HEK293 (cell line): Measurements from ENCODE around the gene PRRC2B.
A peak's percentile ranks its signal among the peaks of the same experiment; 100 is the strongest.

ENCODE experiments used
- CTCF ChIA-PET: fragments of 350-600 bp; formaldehyde crosslinking; extraction: SDS; loops from one replicate; lab custom pipeline; 2021; ENCODE audit warnings: antibody characterized with exemption; lab: Yijun Ruan, JAX
- POLR2A ChIA-PET: fragments of 300-600 bp; formaldehyde crosslinking; extraction: SDS; loops from one replicate; lab custom pipeline; 2020; ENCODE audit warnings: antibody characterized with exemption, inconsistent platforms; lab: Yijun Ruan, JAX
- H3K27ac ChIP-seq: fragments of 200-500 bp; sonication (Bioruptor generic); 2 replicates; pipeline ENCODE4 v1.5.1; 2014; ENCODE audit warnings: low read depth, low read length, control low read depth, inconsistent platforms; ENCODE audit errors: extremely low read depth
- H3K36me3 ChIP-seq, 2 experiments: fragments of 200-500 bp in 1 of 2; sonication (Bioruptor generic) in 1 of 2; 1 replicate in 1 of 2; 2 replicates in 1 of 2; pipeline ENCODE4 v1.5.1; 2014 to 2017; ENCODE audit warnings: inconsistent platforms in 2 of 2, low read length in 2 of 2; ENCODE audit not compliant: control insufficient read depth in 2 of 2, insufficient read depth in 1 of 2
- H3K4me1 ChIP-seq: fragments of 200-500 bp; sonication (Bioruptor generic); 2 replicates; pipeline ENCODE4 v1.5.1; 2014; ENCODE audit warnings: mild to moderate bottlenecking, low read length, inconsistent platforms; ENCODE audit not compliant: control insufficient read depth, insufficient read depth
- H3K4me3 ChIP-seq: 2 replicates; pipeline ENCODE4 v1.5.1; 2011; ENCODE audit warnings: low read depth, mild to moderate bottlenecking, control low read depth, low read length, moderate library complexity
- H3K9me3 ChIP-seq: fragments of 200-500 bp; sonication (Bioruptor generic); 2 replicates; pipeline ENCODE4 v1.5.1; 2014; ENCODE audit warnings: low read depth, low read length, inconsistent platforms; ENCODE audit not compliant: control insufficient read depth, insufficient read depth
- GLIS2 ChIP-seq: fragments of 450-650 bp; formaldehyde crosslinking; IDR thresholded peaks from 2 replicates; pipeline ENCODE4 v1.5.1; 2016; ENCODE audit warnings: missing biosample characterization, missing genetic modification characterization
- HIC1 ChIP-seq: fragments of 450-650 bp; formaldehyde crosslinking; IDR thresholded peaks from 2 replicates; pipeline ENCODE4 v1.5.1; 2016; ENCODE audit warnings: missing biosample characterization, missing genetic modification characterization
- KLF8 ChIP-seq: fragments of 450-650 bp; formaldehyde crosslinking; IDR thresholded peaks from 2 replicates; pipeline ENCODE4 v1.5.1; 2016; ENCODE audit warnings: missing biosample characterization, missing genetic modification characterization
- SALL2 ChIP-seq: fragments of 450-650 bp; formaldehyde crosslinking; IDR thresholded peaks from 2 replicates; pipeline ENCODE4 v1.5.0; 2017; ENCODE audit warnings: missing biosample characterization, mild to moderate bottlenecking, missing genetic modification characterization, borderline replicate concordance
- ZBTB26 ChIP-seq: fragments of 450-650 bp; formaldehyde crosslinking; optimal IDR thresholded peaks from 2 replicates; pipeline ENCODE3; 2016; ENCODE audit warnings: missing biosample characterization, mild to moderate bottlenecking, missing genetic modification characterization
- ZBTB48 ChIP-seq: fragments of 450-650 bp; formaldehyde crosslinking; IDR thresholded peaks from 2 replicates; pipeline ENCODE4 v1.5.1; 2016; ENCODE audit warnings: missing biosample characterization, missing genetic modification characterization
- ZNF248 ChIP-seq: fragments of 450-650 bp; formaldehyde crosslinking; IDR thresholded peaks from 2 replicates; pipeline ENCODE4 v1.5.1; 2017; ENCODE audit warnings: missing biosample characterization, missing genetic modification characterization
- ZNF521 ChIP-seq: fragments of 450-650 bp; formaldehyde crosslinking; IDR thresholded peaks from 2 replicates; pipeline ENCODE4 v1.5.1; 2017; ENCODE audit warnings: missing biosample characterization, mild to moderate bottlenecking, missing genetic modification characterization
- ZNF558 ChIP-seq: fragments of 450-650 bp; formaldehyde crosslinking; IDR thresholded peaks from 2 replicates; pipeline ENCODE4 v1.5.1; 2016; ENCODE audit warnings: missing biosample characterization, missing genetic modification characterization
- ZNF585B ChIP-seq: fragments of 450-650 bp; formaldehyde crosslinking; IDR thresholded peaks from 2 replicates; pipeline ENCODE4 v1.5.1; 2016; ENCODE audit warnings: missing biosample characterization, missing genetic modification characterization
- ZNF600 ChIP-seq: fragments of 450-650 bp; formaldehyde crosslinking; IDR thresholded peaks from 2 replicates; pipeline ENCODE4 v1.5.1; 2016; ENCODE audit warnings: missing biosample characterization, missing genetic modification characterization
- ZNF837 ChIP-seq: fragments of 450-650 bp; formaldehyde crosslinking; IDR thresholded peaks from 2 replicates; pipeline ENCODE4 v1.5.1; 2016; ENCODE audit warnings: missing biosample characterization, missing genetic modification characterization
- ZSCAN4 ChIP-seq: fragments of 450-650 bp; formaldehyde crosslinking; IDR thresholded peaks from 2 replicates; pipeline ENCODE4 v1.5.1; 2017; ENCODE audit warnings: missing biosample characterization, missing genetic modification characterization
- TF ChIP-seq, protein P1 (sequence below): fragments of 450-650 bp; formaldehyde crosslinking; IDR thresholded peaks from 2 replicates; pipeline ENCODE4 v1.5.1; 2016; ENCODE audit warnings: missing biosample characterization, missing genetic modification characterization, borderline replicate concordance
- TF ChIP-seq, protein P2 (sequence below): fragments of 450-650 bp; formaldehyde crosslinking; IDR thresholded peaks from 2 replicates; pipeline ENCODE4 v1.5.1; 2016; ENCODE audit warnings: missing biosample characterization, missing genetic modification characterization
- TF ChIP-seq, protein P3 (sequence below): fragments of 450-650 bp; formaldehyde crosslinking; IDR thresholded peaks from 2 replicates; pipeline ENCODE4 v1.5.1; 2016; ENCODE audit warnings: missing biosample characterization, missing genetic modification characterization
- TF ChIP-seq, protein P4 (sequence below): fragments of 450-650 bp; IDR thresholded peaks from 2 replicates; pipeline ENCODE4 v1.5.1; 2018; ENCODE audit warnings: missing biosample characterization, mild to moderate bottlenecking, missing genetic modification characterization

The PRRC2B gene

GRCh38 chr9:131499254-131499767 is 105.4 kb downstream of the PRRC2B start:
- no peaks in the 10 kb centered on the region for H3K9me3 ChIP-seq
- H3K4me1 ChIP-seq = peaks cover 4% of the 10 kb centered on the region; the same call in 1 of the 2 replicates
- CTCF ChIA-PET = interaction anchor here (1.0 to 1.9 kb wide), 4 partner anchors 8 to 163 kb away, joined by 3 to 10 read pairs (median 4); no protein-coding TSS in a partner anchor
- peak overlapping the region; percentile 1; the same call in 1 of the 2 replicates for H3K27ac ChIP-seq
- TF ChIP-seq ZNF521 (no peak), GLIS2 (tag by site-specific recombination) (peak; percentile 23; the same call in 1 of the 2 replicates), ZNF600 (tag by site-specific recombination) (peak; percentile 89; the same call in 1 of the 2 replicates)
- TF ChIP-seq, protein P1, sequence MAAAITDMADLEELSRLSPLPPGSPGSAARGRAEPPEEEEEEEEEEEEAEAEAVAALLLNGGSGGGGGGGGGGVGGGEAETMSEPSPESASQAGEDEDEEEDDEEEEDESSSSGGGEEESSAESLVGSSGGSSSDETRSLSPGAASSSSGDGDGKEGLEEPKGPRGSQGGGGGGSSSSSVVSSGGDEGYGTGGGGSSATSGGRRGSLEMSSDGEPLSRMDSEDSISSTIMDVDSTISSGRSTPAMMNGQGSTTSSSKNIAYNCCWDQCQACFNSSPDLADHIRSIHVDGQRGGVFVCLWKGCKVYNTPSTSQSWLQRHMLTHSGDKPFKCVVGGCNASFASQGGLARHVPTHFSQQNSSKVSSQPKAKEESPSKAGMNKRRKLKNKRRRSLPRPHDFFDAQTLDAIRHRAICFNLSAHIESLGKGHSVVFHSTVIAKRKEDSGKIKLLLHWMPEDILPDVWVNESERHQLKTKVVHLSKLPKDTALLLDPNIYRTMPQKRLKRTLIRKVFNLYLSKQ (tag by site-specific recombination) = no peak
- TF ChIP-seq, all 188 proteins: peak for 2
- Histone ChIP-seq H3K36me3 (peaks cover 3 to 69% of the 10 kb centered on the region in 2 experiments; a peak in 2 of 3 replicates), H3K4me3 (no peak overlapping the region)
- POLR2A ChIA-PET = no interaction called here

DNA sequence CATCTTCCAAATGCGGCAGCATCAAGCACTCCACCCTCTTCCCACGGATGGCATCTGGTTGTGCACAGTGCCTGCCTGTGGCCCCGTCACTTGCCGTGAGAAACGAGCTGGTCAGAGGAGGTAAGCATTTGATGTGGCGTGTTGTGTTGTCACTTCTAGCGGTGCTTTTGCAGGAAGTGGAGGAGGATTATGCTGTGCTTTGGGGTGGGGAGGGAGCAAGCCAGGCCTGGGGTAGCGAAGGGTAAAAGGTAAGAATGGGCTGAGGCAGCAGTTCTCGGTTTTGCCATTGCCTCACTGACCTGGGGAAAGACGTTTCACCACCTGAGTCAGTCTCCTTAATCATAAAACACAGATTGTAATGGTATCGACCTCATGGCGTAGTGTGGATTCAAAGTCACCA is 106.5 kb downstream of the PRRC2B start:
- Histone ChIP-seq H3K36me3 (peaks cover 0 to 58% of the 10 kb centered on the region in 2 experiments), H3K4me1 (peaks cover 6% of the 10 kb centered on the region; the same call in 1 of the 2 replicates), H3K4me3 (no peak overlapping the region), H3K27ac (no peak overlapping the region), H3K9me3 (no peaks in the 10 kb centered on the region)
- TF ChIP-seq ZNF248 (tag by site-specific recombination) (no peak), ZBTB48 (tag by site-specific recombination) (no peak), ZBTB26 (tag by site-specific recombination) (no peak), ZNF600 (tag by site-specific recombination) (peak; percentile 89), ZSCAN4 (tag by site-specific recombination) (no peak)
- ChIA-PET POLR2A (no interaction called here), CTCF (interaction anchor here (0.8 to 1.9 kb wide), 3 partner anchors 16 to 151 kb away, joined by 3 to 10 read pairs (median 4); no protein-coding TSS in a partner anchor)

DNA sequence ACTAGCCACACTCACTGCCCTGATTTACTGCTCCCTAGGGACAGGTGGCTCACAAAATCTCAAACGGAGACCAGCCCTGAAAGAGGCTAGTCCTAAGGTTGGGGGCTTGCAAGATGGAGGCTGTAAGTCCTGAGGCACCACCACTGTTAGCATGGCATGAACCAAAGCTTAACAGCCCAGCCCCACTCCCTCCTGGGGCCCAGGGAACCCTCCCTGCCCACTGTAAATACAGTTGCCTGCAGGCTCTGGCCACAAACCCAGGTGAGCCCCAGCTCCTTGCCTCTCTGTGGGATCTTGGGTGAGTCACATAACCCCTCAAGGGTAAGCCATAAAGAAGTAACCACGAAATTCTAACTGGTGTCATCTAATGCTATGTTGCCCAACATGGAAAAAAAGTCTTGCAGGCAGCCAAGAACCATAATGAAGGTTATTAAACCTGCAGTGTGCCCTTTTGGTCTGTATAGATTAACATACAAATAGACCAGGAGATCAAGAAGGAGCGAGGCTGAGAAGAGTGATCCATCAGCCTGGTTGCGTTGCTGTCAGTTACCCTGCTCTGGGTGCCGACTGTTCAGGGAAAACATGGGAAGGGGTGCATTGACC is 107.2 kb downstream of the PRRC2B start:
- peak overlapping the region; percentile 43; the same call in 1 of the 2 replicates for H3K27ac ChIP-seq
- H3K4me1 ChIP-seq = peaks cover 6% of the 10 kb centered on the region; the same call in 1 of the 2 replicates
- no peaks in the 10 kb centered on the region for H3K9me3 ChIP-seq
- H3K36me3 ChIP-seq = peaks cover 0 to 55% of the 10 kb centered on the region in 2 experiments
- ChIA-PET POLR2A (no interaction called here), CTCF (interaction anchor here (0.8 to 1.9 kb wide), 3 partner anchors 20 to 165 kb away, joined by 3 to 10 read pairs (median 3); no protein-coding TSS in a partner anchor)
- H3K4me3 ChIP-seq = no peak overlapping the region
- TF ChIP-seq HIC1 (tag by site-specific recombination) (0 out of 2 replicates have a peak, but pooled peaks have one; percentile 33), SALL2 (no peak), ZNF837 (tag by site-specific recombination) (no peak), ZNF558 (tag by site-specific recombination) (peak; percentile 12; the same call in 1 of the 2 replicates), ZNF585B (tag by site-specific recombination) (no peak), KLF8 (tag by site-specific recombination) (peak; percentile 27; the same call in 1 of the 2 replicates)
- TF ChIP-seq, protein P2, sequence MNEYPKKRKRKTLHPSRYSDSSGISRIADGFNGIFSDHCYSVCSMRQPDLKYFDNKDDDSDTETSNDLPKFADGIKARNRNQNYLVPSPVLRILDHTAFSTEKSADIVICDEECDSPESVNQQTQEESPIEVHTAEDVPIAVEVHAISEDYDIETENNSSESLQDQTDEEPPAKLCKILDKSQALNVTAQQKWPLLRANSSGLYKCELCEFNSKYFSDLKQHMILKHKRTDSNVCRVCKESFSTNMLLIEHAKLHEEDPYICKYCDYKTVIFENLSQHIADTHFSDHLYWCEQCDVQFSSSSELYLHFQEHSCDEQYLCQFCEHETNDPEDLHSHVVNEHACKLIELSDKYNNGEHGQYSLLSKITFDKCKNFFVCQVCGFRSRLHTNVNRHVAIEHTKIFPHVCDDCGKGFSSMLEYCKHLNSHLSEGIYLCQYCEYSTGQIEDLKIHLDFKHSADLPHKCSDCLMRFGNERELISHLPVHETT (tag by site-specific recombination) = peak; percentile 28; the same call in 1 of the 2 replicates
- TF ChIP-seq, protein P3, sequence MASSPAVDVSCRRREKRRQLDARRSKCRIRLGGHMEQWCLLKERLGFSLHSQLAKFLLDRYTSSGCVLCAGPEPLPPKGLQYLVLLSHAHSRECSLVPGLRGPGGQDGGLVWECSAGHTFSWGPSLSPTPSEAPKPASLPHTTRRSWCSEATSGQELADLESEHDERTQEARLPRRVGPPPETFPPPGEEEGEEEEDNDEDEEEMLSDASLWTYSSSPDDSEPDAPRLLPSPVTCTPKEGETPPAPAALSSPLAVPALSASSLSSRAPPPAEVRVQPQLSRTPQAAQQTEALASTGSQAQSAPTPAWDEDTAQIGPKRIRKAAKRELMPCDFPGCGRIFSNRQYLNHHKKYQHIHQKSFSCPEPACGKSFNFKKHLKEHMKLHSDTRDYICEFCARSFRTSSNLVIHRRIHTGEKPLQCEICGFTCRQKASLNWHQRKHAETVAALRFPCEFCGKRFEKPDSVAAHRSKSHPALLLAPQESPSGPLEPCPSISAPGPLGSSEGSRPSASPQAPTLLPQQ (tag by site-specific recombination) = 0 out of 2 replicates have a peak, but pooled peaks have one; percentile 25
- TF ChIP-seq, protein P4, sequence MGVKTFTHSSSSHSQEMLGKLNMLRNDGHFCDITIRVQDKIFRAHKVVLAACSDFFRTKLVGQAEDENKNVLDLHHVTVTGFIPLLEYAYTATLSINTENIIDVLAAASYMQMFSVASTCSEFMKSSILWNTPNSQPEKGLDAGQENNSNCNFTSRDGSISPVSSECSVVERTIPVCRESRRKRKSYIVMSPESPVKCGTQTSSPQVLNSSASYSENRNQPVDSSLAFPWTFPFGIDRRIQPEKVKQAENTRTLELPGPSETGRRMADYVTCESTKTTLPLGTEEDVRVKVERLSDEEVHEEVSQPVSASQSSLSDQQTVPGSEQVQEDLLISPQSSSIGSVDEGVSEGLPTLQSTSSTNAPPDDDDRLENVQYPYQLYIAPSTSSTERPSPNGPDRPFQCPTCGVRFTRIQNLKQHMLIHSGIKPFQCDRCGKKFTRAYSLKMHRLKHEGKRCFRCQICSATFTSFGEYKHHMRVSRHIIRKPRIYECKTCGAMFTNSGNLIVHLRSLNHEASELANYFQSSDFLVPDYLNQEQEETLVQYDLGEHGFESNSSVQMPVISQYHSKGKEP = peak; percentile 51; the same call in 1 of the 2 replicates
